HEK293 (cell line): Measurements from ENCODE around the gene PGAM4.

Experiments
- CTCF ChIA-PET: fragments of 350-600 bp; formaldehyde crosslinking; extraction: SDS; loops from one replicate; lab custom pipeline; 2021; ENCODE audit warnings: antibody characterized with exemption; lab: Yijun Ruan, JAX
- POLR2A ChIA-PET: fragments of 300-600 bp; formaldehyde crosslinking; extraction: SDS; loops from one replicate; lab custom pipeline; 2020; ENCODE audit warnings: antibody characterized with exemption, inconsistent platforms; lab: Yijun Ruan, JAX
- H3K27ac ChIP-seq: fragments of 200-500 bp; sonication (Bioruptor generic); 2 replicates; pipeline ENCODE4 v1.5.1; 2014; ENCODE audit warnings: low read depth, low read length, control low read depth, inconsistent platforms; ENCODE audit errors: extremely low read depth
- H3K36me3 ChIP-seq, 2 experiments: fragments of 200-500 bp in 1 of 2; sonication (Bioruptor generic) in 1 of 2; 1 replicate in 1 of 2; 2 replicates in 1 of 2; pipeline ENCODE4 v1.5.1; 2014 to 2017; ENCODE audit warnings: inconsistent platforms in 2 of 2, low read length in 2 of 2; ENCODE audit not compliant: control insufficient read depth in 2 of 2, insufficient read depth in 1 of 2
- H3K4me1 ChIP-seq: fragments of 200-500 bp; sonication (Bioruptor generic); 2 replicates; pipeline ENCODE4 v1.5.1; 2014; ENCODE audit warnings: mild to moderate bottlenecking, low read length, inconsistent platforms; ENCODE audit not compliant: control insufficient read depth, insufficient read depth
- H3K4me3 ChIP-seq: 2 replicates; pipeline ENCODE4 v1.5.1; 2011; ENCODE audit warnings: low read depth, mild to moderate bottlenecking, control low read depth, low read length, moderate library complexity
- H3K9me3 ChIP-seq: fragments of 200-500 bp; sonication (Bioruptor generic); 2 replicates; pipeline ENCODE4 v1.5.1; 2014; ENCODE audit warnings: low read depth, low read length, inconsistent platforms; ENCODE audit not compliant: control insufficient read depth, insufficient read depth
- ATF2 ChIP-seq: fragments of 450-650 bp; formaldehyde crosslinking; IDR thresholded peaks from 2 replicates; pipeline ENCODE4 v1.5.1; 2016; ENCODE audit warnings: missing biosample characterization, missing genetic modification characterization, low read depth
- GLI4 ChIP-seq: fragments of 450-650 bp; formaldehyde crosslinking; IDR thresholded peaks from 2 replicates; pipeline ENCODE4 v1.5.1; 2016; ENCODE audit warnings: missing biosample characterization, missing genetic modification characterization
- GLIS1 ChIP-seq: fragments of 450-650 bp; formaldehyde crosslinking; IDR thresholded peaks from 2 replicates; pipeline ENCODE4 v1.5.1; 2016; ENCODE audit warnings: missing biosample characterization, missing genetic modification characterization
- INSM2 ChIP-seq: fragments of 450-650 bp; formaldehyde crosslinking; IDR thresholded peaks from 2 replicates; pipeline ENCODE4 v1.5.1; 2016; ENCODE audit warnings: missing biosample characterization, missing genetic modification characterization
- KLF1 ChIP-seq: fragments of 450-650 bp; formaldehyde crosslinking; IDR thresholded peaks from 2 replicates; pipeline ENCODE4 v1.5.1; 2016; ENCODE audit warnings: missing biosample characterization, missing genetic modification characterization
- OSR2 ChIP-seq: fragments of 450-650 bp; formaldehyde crosslinking; IDR thresholded peaks from 2 replicates; pipeline ENCODE4 v1.5.1; 2016; ENCODE audit warnings: missing biosample characterization, missing genetic modification characterization
- PRDM10 ChIP-seq: fragments of 450-650 bp; formaldehyde crosslinking; IDR thresholded peaks from 2 replicates; pipeline ENCODE4 v1.5.1; 2016; ENCODE audit warnings: missing biosample characterization, missing genetic modification characterization
- SETDB1 ChIP-seq: IDR thresholded peaks from one replicate; pipeline ENCODE4 v1.6.1; 2017; ENCODE audit warnings: mild to moderate bottlenecking, low read length, moderate library complexity, mixed read lengths; ENCODE audit not compliant: insufficient read length
- ZEB2 ChIP-seq: fragments of 450-650 bp; formaldehyde crosslinking; IDR thresholded peaks from 2 replicates; pipeline ENCODE4 v1.5.1; 2016; ENCODE audit warnings: missing biosample characterization, missing genetic modification characterization
- ZNF10 ChIP-seq: fragments of 450-650 bp; formaldehyde crosslinking; IDR thresholded peaks from 2 replicates; pipeline ENCODE4 v1.5.1; 2017; ENCODE audit warnings: missing biosample characterization, missing genetic modification characterization
- ZNF157 ChIP-seq: fragments of 450-650 bp; formaldehyde crosslinking; IDR thresholded peaks from 2 replicates; pipeline ENCODE4 v1.5.1; 2016; ENCODE audit warnings: missing biosample characterization, missing genetic modification characterization
- ZNF221 ChIP-seq: fragments of 450-650 bp; formaldehyde crosslinking; IDR thresholded peaks from 2 replicates; pipeline ENCODE4 v1.5.1; 2017; ENCODE audit warnings: missing biosample characterization, missing genetic modification characterization, borderline replicate concordance
- ZNF23 ChIP-seq: fragments of 450-650 bp; formaldehyde crosslinking; IDR thresholded peaks from 2 replicates; pipeline ENCODE4 v1.5.1; 2016; ENCODE audit warnings: missing biosample characterization, missing genetic modification characterization, borderline replicate concordance
- ZNF280C ChIP-seq: fragments of 450-650 bp; formaldehyde crosslinking; IDR thresholded peaks from 2 replicates; pipeline ENCODE4 v1.5.1; 2016; ENCODE audit warnings: missing biosample characterization, missing genetic modification characterization
- ZNF311 ChIP-seq: fragments of 450-650 bp; formaldehyde crosslinking; IDR thresholded peaks from 2 replicates; pipeline ENCODE4 v1.5.1; 2017; ENCODE audit warnings: missing biosample characterization, missing genetic modification characterization, borderline replicate concordance
- ZNF350 ChIP-seq: fragments of 450-650 bp; formaldehyde crosslinking; IDR thresholded peaks from 2 replicates; pipeline ENCODE4 v1.5.0; 2017; ENCODE audit warnings: missing biosample characterization, mild to moderate bottlenecking, missing genetic modification characterization
- ZNF37A ChIP-seq: fragments of 450-650 bp; IDR thresholded peaks from 2 replicates; pipeline ENCODE4 v1.5.1; 2018; ENCODE audit warnings: missing biosample characterization, missing genetic modification characterization
- ZNF473 ChIP-seq: fragments of 450-650 bp; formaldehyde crosslinking; IDR thresholded peaks from 2 replicates; pipeline ENCODE4 v1.5.1; 2017; ENCODE audit warnings: missing biosample characterization, missing genetic modification characterization
- ZNF558 ChIP-seq: fragments of 450-650 bp; formaldehyde crosslinking; IDR thresholded peaks from 2 replicates; pipeline ENCODE4 v1.5.1; 2016; ENCODE audit warnings: missing biosample characterization, missing genetic modification characterization
- ZNF561 ChIP-seq: fragments of 450-650 bp; IDR thresholded peaks from 2 replicates; pipeline ENCODE4 v1.5.1; 2018; ENCODE audit warnings: missing biosample characterization, missing genetic modification characterization, borderline replicate concordance
- ZNF571 ChIP-seq: fragments of 450-650 bp; formaldehyde crosslinking; IDR thresholded peaks from 2 replicates; pipeline ENCODE4 v1.5.0; 2017; ENCODE audit warnings: missing biosample characterization, missing genetic modification characterization
- ZNF654 ChIP-seq: fragments of 450-650 bp; formaldehyde crosslinking; IDR thresholded peaks from 2 replicates; pipeline ENCODE4 v1.5.1; 2016; ENCODE audit warnings: low read depth, missing biosample characterization, missing genetic modification characterization
- ZNF658 ChIP-seq: fragments of 450-650 bp; formaldehyde crosslinking; IDR thresholded peaks from 2 replicates; pipeline ENCODE4; 2016; ENCODE audit warnings: missing biosample characterization, missing genetic modification characterization
- ZNF792 ChIP-seq: fragments of 450-650 bp; formaldehyde crosslinking; IDR thresholded peaks from 2 replicates; pipeline ENCODE4 v1.5.1; 2016; ENCODE audit warnings: missing biosample characterization, missing genetic modification characterization
- ZXDB ChIP-seq: fragments of 450-650 bp; formaldehyde crosslinking; IDR thresholded peaks from 2 replicates; pipeline ENCODE4 v1.5.1; 2016; ENCODE audit warnings: missing biosample characterization, missing genetic modification characterization

Gene PGAM4

GRCh38 chrX:77969538-77969937 is at the start of gene PGAM4:
TSS of gene PGAM4 (minus strand) at chrX:77969638. CDS start at chrX:77969638, 0 bp downstream.
- no peaks in the 10 kb centered on the region for H3K4me1 ChIP-seq
- no peak within 1 kb of the TSS for H3K4me3 ChIP-seq
- H3K9me3 ChIP-seq = no peaks in the 10 kb centered on the region
- CTCF ChIA-PET = no interaction called here
- H3K36me3 ChIP-seq = peaks cover 0 to 3% of the 10 kb centered on the region in 2 experiments; a peak in 2 of 3 replicates
- TF ChIP-seq ZNF10 (tag by site-specific recombination) (no peak), ZNF561 (no peak), ZNF37A (tag by site-specific recombination) (no peak), GLI4 (tag by site-specific recombination) (no peak), ZXDB (no peak), ZNF350 (tag by site-specific recombination) (no peak), ZNF571 (tag by site-specific recombination) (no peak)
- TF ChIP-seq, all 188 proteins: peak for 0
- POLR2A ChIA-PET = no interaction called here
- H3K27ac ChIP-seq = no peak within 1 kb of the TSS

GRCh38 chrX:78011846-78012245 is 42.4 kb upstream of the PGAM4 start:
- Histone ChIP-seq H3K9me3 (no peaks in the 10 kb centered on the region; the same call in 1 of the 2 replicates), H3K27ac (no peak overlapping the region), H3K36me3 (no peaks in the 10 kb centered on the region; a peak in 1 of 3 replicates), H3K4me3 (no peak overlapping the region), H3K4me1 (no peaks in the 10 kb centered on the region)
- no peak for TF ChIP-seq ZNF23
- no peak for TF ChIP-seq ZNF221 (tag by site-specific recombination)
- TF ChIP-seq GLIS1 (tag by site-specific recombination) = no peak
- TF ChIP-seq OSR2 (tag by site-specific recombination) = no peak
- no peak for TF ChIP-seq SETDB1
- ChIA-PET CTCF (interaction anchor here (1.9 kb wide), 1 partner anchor 13 kb away, joined by 10 read pairs; no protein-coding TSS in a partner anchor), POLR2A (no interaction called here)

- POLR2A ChIA-PET = no interaction called here
- no peaks in the 10 kb centered on the region for H3K4me1 ChIP-seq
- H3K4me3 ChIP-seq = no peak overlapping the region
- no peaks in the 10 kb centered on the region for H3K9me3 ChIP-seq
- H3K36me3 ChIP-seq = no peaks in the 10 kb centered on the region
- no peak overlapping the region for H3K27ac ChIP-seq
- CTCF ChIA-PET = no interaction called here
- TF ChIP-seq ATF2 (no peak), ZNF23 (no peak), ZNF157 (tag by site-specific recombination) (no peak), ZNF792 (no peak), ZNF473 (tag by site-specific recombination) (no peak), ZNF558 (no peak), GLI4 (tag by site-specific recombination) (no peak), KLF1 (tag by site-specific recombination) (no peak), ZNF658 (tag by site-specific recombination) (no peak), PRDM10 (no peak), ZNF311 (no peak), ZNF280C (tag by site-specific recombination) (no peak), ZNF654 (tag by site-specific recombination) (no peak), ZEB2 (tag by site-specific recombination) (no peak), INSM2 (no peak)
Measured at GRCh38 chrX:77979870-77980269, 10.4 kb upstream of the PGAM4 start.
